Esophagus squamous epithelium (tissue), 4 donors: ENCODE measurements around the gene MEGF6.

Experiments used
- POLR2A ChIP-seq, 4 donors: fragments of 450-650 bp; IDR thresholded peaks; one replicate each; pipeline ENCODE4 v1.6.1; 2017; ENCODE audit warnings: antibody characterized with exemption in 4 of 4, mild to moderate bottlenecking in 4 of 4, moderate library complexity in 3 of 4
- TF ChIP-seq, protein P1 (sequence below), 6 experiments: fragments of 450-650 bp in 4 of 6; fragments of 200-600 bp in 2 of 6; sonication (generic) in 2 of 6; IDR thresholded peaks; one replicate each; pipeline ENCODE4 v1.5.1; 2016 to 2019; ENCODE audit warnings: antibody characterized with exemption in 6 of 6, mild to moderate bottlenecking in 4 of 6, moderate library complexity in 4 of 6

DNA sequence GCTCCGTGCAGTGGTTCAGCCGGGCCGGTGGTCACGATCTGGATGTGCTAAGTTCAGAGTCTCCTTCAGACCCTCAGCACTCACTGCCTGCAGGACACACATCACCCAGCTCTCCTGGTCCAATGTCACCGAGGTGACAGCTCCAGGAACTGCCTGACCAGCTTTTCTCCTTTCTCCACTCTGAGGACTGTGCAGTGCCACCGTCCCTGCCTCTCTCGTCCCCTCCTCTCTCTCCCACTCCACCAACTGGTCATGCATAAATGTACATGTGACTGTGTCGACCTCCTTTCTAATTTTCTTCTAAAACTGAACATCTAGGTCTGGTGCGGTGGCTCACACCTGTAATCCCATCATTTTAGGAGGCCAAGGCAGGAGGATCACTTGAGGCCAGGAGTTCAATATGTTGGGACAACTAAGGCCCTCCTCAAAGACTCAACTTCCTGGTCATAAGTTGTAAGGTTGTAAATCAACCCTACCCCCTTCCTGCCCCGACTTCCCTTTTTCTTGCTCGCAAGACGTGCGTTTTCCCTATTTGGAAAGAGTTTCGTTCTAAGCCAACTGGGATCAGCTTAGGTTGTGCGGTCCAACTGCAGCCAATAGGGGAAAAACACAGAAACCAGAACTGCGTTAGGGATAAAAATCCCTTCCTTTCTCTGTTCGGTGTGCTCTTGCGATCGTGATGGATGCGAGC is 53.1 kb downstream of the MEGF6 start:
- TF ChIP-seq, protein P1, sequence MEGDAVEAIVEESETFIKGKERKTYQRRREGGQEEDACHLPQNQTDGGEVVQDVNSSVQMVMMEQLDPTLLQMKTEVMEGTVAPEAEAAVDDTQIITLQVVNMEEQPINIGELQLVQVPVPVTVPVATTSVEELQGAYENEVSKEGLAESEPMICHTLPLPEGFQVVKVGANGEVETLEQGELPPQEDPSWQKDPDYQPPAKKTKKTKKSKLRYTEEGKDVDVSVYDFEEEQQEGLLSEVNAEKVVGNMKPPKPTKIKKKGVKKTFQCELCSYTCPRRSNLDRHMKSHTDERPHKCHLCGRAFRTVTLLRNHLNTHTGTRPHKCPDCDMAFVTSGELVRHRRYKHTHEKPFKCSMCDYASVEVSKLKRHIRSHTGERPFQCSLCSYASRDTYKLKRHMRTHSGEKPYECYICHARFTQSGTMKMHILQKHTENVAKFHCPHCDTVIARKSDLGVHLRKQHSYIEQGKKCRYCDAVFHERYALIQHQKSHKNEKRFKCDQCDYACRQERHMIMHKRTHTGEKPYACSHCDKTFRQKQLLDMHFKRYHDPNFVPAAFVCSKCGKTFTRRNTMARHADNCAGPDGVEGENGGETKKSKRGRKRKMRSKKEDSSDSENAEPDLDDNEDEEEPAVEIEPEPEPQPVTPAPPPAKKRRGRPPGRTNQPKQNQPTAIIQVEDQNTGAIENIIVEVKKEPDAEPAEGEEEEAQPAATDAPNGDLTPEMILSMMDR (IDR thresholded peaks at IDR 0.05) = no peak
- TF ChIP-seq POLR2A (IDR thresholded peaks at IDR 0.05) = no peak
